ENCODE data around the gene OR2A12.

- TF ChIP-seq, protein P1, sequence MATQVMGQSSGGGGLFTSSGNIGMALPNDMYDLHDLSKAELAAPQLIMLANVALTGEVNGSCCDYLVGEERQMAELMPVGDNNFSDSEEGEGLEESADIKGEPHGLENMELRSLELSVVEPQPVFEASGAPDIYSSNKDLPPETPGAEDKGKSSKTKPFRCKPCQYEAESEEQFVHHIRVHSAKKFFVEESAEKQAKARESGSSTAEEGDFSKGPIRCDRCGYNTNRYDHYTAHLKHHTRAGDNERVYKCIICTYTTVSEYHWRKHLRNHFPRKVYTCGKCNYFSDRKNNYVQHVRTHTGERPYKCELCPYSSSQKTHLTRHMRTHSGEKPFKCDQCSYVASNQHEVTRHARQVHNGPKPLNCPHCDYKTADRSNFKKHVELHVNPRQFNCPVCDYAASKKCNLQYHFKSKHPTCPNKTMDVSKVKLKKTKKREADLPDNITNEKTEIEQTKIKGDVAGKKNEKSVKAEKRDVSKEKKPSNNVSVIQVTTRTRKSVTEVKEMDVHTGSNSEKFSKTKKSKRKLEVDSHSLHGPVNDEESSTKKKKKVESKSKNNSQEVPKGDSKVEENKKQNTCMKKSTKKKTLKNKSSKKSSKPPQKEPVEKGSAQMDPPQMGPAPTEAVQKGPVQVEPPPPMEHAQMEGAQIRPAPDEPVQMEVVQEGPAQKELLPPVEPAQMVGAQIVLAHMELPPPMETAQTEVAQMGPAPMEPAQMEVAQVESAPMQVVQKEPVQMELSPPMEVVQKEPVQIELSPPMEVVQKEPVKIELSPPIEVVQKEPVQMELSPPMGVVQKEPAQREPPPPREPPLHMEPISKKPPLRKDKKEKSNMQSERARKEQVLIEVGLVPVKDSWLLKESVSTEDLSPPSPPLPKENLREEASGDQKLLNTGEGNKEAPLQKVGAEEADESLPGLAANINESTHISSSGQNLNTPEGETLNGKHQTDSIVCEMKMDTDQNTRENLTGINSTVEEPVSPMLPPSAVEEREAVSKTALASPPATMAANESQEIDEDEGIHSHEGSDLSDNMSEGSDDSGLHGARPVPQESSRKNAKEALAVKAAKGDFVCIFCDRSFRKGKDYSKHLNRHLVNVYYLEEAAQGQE (IDR thresholded peaks at IDR 0.05; ENCODE audit: low read depth): no peak
- peak; percentile 16; the same call in 1 of the 2 replicates for TF ChIP-seq RAD21 (IDR thresholded peaks at IDR 0.05; ENCODE audit: low read depth)
- TF ChIP-seq, protein P2, sequence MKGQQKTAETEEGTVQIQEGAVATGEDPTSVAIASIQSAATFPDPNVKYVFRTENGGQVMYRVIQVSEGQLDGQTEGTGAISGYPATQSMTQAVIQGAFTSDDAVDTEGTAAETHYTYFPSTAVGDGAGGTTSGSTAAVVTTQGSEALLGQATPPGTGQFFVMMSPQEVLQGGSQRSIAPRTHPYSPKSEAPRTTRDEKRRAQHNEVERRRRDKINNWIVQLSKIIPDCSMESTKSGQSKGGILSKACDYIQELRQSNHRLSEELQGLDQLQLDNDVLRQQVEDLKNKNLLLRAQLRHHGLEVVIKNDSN (IDR thresholded peaks at IDR 0.05): no peak
- TF ChIP-seq FOXM1 (IDR thresholded peaks at IDR 0.05; ENCODE audit: borderline replicate concordance, low read depth): no peak
- no peak for TF ChIP-seq CREB1 (IDR thresholded peaks at IDR 0.05; ENCODE audit: low read depth)
- TF ChIP-seq EP300 (IDR thresholded peaks at IDR 0.05; ENCODE audit: borderline replicate concordance): no peak
These were observed 22.4 kb upstream of the OR2A12 start for GRCh38 chr7:144063710-144064109.
